ENCODE results near the gene PURB.
"Not testable (repeated sequence)": the region's sequence is repeated elsewhere in the genome, so short reads cannot be mapped to it uniquely, and the experiment has no call there.

PURB gene

DNA sequence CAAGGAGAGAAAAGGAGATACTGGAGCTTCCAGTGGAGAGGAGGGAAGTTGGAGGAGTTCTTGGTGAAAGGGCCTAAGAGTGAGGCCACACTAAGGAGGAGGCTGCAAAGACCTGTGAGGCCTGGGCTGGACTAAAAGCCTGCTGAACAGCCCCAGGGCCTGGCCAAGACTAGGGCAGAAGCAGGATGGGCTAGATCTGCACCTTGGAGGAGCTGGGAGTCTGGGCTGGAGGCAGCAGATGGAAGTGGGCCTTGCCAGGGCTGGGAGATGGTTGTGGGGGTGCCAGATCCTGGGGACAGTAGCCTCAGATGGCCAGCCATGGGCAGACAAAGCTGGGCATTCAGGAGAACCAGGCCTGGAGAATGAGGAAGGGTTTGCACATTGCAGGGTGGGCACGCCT, 6.5 kb upstream of the PURB start:
- DNase-seq (ENCODE audit: low spot score) = no peak

- no peak for DNase-seq (ENCODE audit: low spot score)
Observed at GRCh38 chr7:44891372-44891771, 6.0 kb upstream of the PURB start.

DNA sequence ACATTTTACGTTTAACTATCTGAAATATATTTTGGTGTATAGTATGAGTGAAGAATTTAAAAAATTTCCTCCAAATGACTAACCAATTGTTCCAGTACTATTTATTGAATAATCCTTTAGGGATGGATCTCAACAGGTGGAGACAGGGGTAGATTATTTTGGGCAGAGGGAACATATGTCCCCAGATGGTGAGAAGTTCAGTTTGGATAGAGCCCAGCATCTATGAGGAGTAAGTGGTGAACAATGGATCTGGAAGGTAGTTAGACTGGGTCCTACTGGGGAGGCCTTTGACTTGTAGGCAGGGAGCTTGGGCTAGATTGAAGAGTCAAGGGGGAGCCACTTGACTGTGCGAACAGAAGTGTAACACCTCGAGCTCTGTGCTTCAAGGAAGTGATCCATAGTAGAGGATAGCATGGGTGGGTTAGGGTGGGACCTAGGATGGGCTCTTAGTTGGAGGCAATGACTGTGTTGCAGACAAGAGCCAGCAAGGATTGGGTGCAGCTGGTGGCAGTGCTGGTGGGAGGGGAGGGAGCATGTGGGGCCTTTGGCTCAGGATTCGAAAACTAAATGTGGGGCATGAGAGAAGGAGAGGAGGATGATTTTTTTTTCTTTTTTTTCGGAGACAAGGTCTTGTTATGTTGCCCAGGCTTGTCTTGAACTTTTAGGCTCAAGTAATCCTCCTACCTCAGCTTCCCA, 3.9 kb upstream of the PURB start:
- DNase-seq (ENCODE audit: low spot score) = no peak

DNA sequence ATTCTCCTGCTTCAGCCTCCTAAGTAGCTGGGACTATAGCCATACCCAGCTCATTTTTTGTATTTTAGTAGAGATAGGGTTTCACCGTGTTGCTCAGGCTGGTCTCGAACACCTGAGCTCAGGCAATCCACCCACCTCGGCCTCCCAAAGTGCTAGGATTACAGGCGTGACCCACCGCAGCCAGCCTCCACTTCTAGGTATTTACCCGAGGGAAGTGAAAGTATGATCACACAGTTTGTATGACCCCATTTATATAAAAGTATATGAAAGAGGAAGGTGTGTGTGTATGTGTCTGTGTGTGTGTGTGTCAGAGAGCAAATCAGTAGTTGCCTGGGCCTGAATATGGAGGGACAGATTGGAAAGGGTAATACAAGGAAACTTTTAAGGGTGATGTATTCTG, 2.0 kb upstream of the PURB start:
- no peak for DNase-seq (ENCODE audit: low spot score)

GRCh38 chr7:44884621-44885393, 523 bp downstream of the PURB start:
- no peak for DNase-seq (ENCODE audit: low spot score)

- no peak for DNase-seq (ENCODE audit: low spot score)
Observed at GRCh38 chr7:44883961-44884620, 1.2 kb downstream of the PURB start.

DNA sequence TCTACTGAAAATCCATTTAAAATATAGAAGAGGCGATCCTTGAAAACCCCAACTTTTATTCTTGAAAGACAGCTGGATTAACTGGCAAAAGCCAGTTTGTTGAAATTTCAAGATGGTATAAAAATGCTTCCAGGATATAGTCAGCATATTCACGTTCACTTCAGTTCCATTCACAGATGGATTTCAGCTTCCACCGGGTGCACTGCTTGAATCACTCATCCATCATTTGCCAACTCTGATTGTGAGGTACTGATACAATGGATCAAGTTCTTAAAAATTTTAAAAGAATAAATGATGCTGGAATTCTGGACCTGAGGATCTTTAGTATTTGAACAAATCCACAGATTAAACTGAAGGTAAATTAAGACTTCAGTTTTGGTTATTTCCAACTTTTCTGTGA, 2.4 kb downstream of the PURB start:
- DNase-seq (ENCODE audit: low spot score) = no peak

- no peak for DNase-seq (ENCODE audit: low spot score)
Observed at GRCh38 chr7:44881610-44882009, 3.7 kb downstream of the PURB start.

DNA sequence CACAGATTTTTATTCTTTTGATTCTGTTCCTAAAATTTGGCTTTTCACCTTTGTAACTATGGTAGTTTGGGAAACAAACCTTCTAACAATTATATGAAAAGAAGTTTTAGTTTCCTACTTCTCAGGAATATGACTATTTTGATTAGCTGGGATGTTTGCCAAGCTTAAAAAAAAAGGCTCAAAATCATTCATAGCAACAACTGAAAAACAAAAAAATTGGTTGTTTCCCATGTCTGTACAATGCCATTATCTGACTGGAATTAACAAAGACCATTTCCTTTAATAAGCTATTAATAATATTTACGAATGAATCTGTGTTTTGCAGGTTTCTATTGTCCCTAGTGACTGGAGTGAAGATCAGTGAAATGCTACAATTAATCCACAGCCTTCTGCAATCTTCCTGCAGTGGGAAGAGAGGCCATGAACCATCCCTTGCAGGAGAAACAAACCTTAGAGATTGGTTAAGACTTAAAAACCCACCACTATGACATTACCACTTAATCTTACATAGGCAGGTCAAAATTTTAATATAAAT, 4.2 kb downstream of the PURB start:
- DNase-seq (ENCODE audit: low spot score) = no peak

DNA sequence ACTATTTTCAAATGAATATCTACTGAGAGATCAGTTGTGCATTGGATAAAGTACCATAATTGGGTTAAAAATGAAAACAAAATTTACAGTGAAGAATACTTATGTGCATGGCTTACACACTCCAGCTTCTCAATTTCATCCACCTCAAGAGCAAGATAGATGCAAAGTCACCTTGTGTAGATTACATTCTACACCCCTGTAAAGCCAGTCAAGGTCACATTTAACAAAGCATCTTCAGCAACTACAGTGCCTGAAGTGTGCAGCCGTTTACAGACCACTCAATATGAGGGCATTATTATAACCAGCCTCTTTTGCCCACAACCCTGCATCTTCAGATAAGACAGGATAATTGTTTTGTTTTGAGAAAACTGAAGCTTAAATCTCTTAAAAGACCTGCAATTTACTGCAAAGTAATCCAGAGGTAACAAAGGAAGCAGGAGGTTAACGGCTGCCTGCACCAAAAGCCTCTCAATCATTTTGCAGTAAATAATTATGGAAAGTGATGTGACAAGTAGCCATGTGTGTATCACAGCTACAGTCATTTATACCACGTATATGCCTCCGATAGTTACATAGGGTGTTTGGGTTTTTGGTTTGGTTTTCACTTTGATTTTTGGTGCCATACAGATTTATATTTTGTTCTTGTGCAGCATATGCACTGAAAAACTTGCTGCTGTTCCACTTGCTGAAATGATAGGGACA, 4.9 kb downstream of the PURB start:
- DNase-seq (ENCODE audit: low spot score) = no peak

GRCh38 chr7:44876393-44876792, 8.9 kb downstream of the PURB start:
- no peak for DNase-seq (ENCODE audit: low spot score)

- no peak for DNase-seq (ENCODE audit: low spot score)
Observed at GRCh38 chr7:44875241-44875640, 10.1 kb downstream of the PURB start.

GRCh38 chr7:44872787-44873186, 12.5 kb downstream of the PURB start:
- DNase-seq (ENCODE audit: low spot score) = no peak

DNA sequence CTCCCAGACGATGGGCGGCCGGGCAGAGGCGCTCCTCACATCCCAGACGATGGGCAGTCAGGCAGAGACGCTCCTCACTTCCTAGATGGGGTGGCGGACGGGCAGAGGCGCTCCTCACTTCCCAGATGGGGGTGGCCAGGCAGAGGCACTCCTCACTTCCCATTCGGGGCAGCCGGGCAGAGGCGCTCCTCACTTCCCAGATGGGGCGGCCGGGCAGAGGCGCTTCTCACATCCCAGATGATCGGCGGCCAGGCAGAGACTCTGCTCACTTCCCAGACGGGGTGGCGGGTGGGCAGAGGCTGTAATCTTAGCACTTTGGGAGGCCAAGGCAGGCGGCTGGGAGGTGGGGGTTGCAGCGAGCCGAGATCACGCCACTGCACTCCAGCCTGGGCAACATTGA, 13.4 kb downstream of the PURB start:
- DNase-seq (ENCODE audit: low spot score) = not testable (repeated sequence)

DNA sequence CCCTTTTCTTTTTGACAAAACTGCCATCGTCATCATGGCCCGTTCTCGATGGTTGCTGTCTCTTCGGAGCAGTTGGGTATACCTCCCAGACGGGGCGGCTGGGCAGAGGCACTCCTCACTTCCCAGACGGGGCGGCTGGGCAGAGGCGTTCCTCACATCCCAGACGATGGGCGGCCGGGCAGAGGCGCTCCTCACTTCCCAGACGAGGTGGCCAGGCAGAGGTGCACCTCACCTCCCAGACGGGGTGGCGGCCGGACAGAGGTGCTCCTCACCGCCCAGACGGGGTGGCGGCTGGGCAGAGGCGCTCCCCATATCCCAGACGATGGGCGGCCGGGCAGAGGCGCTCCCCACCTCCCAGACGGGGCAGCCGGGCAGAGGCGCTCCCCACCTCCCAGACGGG, 14.6 kb downstream of the PURB start:
- not testable (repeated sequence) for DNase-seq (ENCODE audit: low spot score)

DNA sequence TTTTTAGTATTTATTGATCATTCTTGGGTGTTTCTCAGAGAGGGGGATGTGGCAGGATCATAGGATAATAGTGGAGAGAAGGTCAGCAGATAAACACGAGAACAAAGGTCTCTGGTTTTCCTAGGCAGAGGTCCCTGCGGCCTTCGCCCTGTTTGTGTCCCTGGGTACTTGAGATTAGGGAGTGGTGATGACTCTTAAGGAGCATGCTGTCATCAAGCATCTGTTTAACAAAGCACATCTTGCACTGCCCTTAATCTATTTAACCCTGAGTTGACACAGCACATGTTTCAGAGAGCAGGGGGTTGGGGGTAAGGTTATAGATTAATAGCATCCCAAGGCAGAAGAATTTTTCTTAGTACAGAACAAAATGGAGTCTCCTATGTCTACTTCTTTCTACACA, 15.0 kb downstream of the PURB start:
- DNase-seq (ENCODE audit: low spot score) = not testable (repeated sequence)

- DNase-seq (ENCODE audit: low spot score) = no peak
Observed at GRCh38 chr7:44867073-44867995, 18.0 kb downstream of the PURB start.

GRCh38 chr7:44861949-44862348, 23.4 kb downstream of the PURB start:
- not testable (repeated sequence) for DNase-seq (ENCODE audit: low spot score)

DNA sequence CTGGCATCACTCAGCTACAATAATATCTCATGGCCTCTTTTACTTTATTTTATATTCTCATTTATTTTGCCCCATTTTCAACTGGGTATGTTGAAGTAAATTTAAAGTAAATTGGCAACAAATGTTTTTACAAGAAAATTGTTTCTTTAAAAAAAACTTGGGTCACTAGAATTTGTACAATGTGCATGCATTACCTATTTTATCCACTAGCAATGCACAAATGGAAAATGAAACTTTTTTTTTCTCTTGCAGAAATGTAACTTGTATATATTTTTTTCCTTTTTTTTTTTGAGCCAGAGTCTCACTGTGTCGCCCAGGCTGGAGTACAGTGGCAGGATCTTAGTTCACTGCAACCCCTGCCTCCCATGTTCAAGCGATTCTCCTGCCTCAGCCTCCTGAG, 27.2 kb downstream of the PURB start:
- no peak for DNase-seq (ENCODE audit: low spot score)

DNA sequence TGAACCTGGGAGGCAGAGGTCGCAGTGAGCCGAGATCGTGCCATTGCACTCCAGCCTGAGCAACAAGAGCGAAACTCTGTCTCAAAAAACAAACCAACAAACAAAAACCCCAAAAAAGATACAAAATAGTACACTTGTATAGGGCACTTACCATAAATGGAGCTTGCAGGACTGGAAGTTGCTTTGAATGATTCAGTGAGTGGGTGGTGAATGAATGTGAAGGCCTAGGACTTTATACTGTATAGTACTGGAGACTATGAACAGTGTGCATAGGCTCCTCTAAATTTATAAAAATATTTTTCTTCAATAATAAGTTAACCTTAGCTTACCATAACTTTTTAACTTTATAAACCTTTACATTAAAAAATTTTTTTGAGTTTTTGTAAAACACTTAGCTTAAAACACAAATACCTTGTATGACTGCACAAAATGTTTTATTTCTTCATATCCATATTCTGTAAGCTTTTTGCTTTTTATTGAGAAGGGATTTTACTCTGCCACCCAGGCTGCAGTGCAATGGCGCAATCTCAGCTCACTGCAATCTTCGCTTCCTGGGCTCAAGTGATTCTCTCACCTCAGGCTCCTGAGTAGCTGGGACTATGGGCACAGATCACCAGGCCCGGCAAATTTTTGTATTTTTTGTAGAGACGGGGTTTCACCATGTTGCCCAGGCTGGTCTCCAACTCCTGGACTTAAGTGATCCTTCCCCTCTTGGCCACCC, 30.5 kb downstream of the PURB start:
- no peak for DNase-seq (ENCODE audit: low spot score)

DNA sequence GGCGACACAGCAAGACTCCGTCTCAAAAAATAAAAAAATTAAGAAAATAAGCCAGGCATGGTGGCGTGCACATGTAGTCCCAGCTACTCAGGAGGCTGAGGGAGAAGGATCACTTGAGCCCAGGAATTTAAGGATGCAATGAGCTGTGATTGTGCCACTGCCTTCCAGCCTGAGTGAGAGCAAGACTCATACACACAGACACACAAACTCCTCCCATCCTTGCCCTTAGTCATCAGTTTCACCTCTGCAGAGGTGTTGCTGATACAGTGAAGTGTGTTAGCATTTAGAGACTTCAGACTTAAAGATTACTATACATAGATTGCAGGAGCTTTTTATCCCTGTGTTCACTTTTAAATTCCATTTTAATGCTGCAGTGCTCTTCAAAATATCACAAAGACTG, 31.9 kb downstream of the PURB start:
- DNase-seq (ENCODE audit: low spot score) = no peak
